Natural killer cell treated with Interleukin-12 subunit alpha and Interleukin-12 subunit beta and Interleukin-15 and Interleukin-18, amount 100 ng/mL, for 72 hours (primary cell): ENCODE measurements around the gene LIX1. TPM values are rescaled to one million over a fixed set of nuclear protein-coding genes. Genes with fewer than 3 reads are reported as not detected.
"Not testable (repeated sequence)": the region's sequence is repeated elsewhere in the genome, so short reads cannot be mapped to it uniquely, and the experiment has no call there.

Experiments used
- ATAC-seq, 2 donors: fragments of 150-1000 bp; cut with Tn5 transposase in 1 of 2; sonication (Bioruptor Pico), chemical (Tn5 transposase) in 1 of 2; 2 replicates each; pipeline ENCODE4 v1.10.0; 2021
- DNase-seq: peaks from one replicate; pipeline ENCODE4 v3.0.0; 2022; ENCODE audit warnings: low spot score
- H3K27ac Mint-ChIP-seq, 2 donors: 1 replicate in 1 of 2; 2 replicates in 1 of 2; pipeline ENCODE4 v1.8.0; 2022; ENCODE audit warnings: mixed read lengths in 2 of 2, mild to moderate bottlenecking in 1 of 2, moderate library complexity in 1 of 2
- H3K27me3 Mint-ChIP-seq, 2 donors: 1 replicate in 1 of 2; 2 replicates in 1 of 2; pipeline ENCODE4 v1.8.0; 2022; ENCODE audit warnings: mixed read lengths in 2 of 2
- H3K36me3 Mint-ChIP-seq: one replicate; pipeline ENCODE4 v1.8.0; 2022; ENCODE audit warnings: mixed read lengths
- H3K4me1 Mint-ChIP-seq, 2 donors: 1 replicate in 1 of 2; 2 replicates in 1 of 2; pipeline ENCODE4 v1.8.0; 2022; ENCODE audit warnings: low read depth in 2 of 2, mixed read lengths in 2 of 2, mild to moderate bottlenecking in 1 of 2
- H3K4me3 Mint-ChIP-seq: one replicate; pipeline ENCODE4 v1.8.0; 2022; ENCODE audit warnings: mixed read lengths
- H3K9me3 Mint-ChIP-seq: 2 replicates; pipeline ENCODE4 v1.8.0; 2022; ENCODE audit warnings: mixed read lengths
- total RNA-seq, 2 donors: library from RNA; stranded (reverse); gene quantifications; one replicate each; pipeline ENCODE4 v1.2.3, GENCODE V29; 2022

LIX1 gene
- total RNA-seq, 2 donors from 2014 or later, result not detected

- no peak overlapping the region for H3K4me3 Mint-ChIP-seq
- peaks cover 0 to 2% of the 10 kb centered on the region in 2 donors for H3K4me1 Mint-ChIP-seq
- no peaks in the 10 kb centered on the region for H3K9me3 Mint-ChIP-seq
- no peaks in the 10 kb centered on the region for H3K27me3 Mint-ChIP-seq
- ATAC-seq (no peak), DNase-seq (no peak)
- peaks cover 13% of the 10 kb centered on the region for H3K36me3 Mint-ChIP-seq
- no peak overlapping the region for H3K27ac Mint-ChIP-seq
Observed at GRCh38 chr5:97163790-97164285, 21.4 kb upstream of the LIX1 start.

GRCh38 chr5:97163360-97163764 lies 21.0 kb upstream of the LIX1 start:
- Mint-ChIP-seq H3K27me3 (no peaks in the 10 kb centered on the region), H3K36me3 (peaks cover 18% of the 10 kb centered on the region), H3K4me1 (peaks cover 0 to 2% of the 10 kb centered on the region in 2 donors), H3K4me3 (no peak overlapping the region), H3K27ac (no peak overlapping the region), H3K9me3 (no peaks in the 10 kb centered on the region)
- ATAC-seq (no peak), DNase-seq (no peak)

- peaks cover 0 to 2% of the 10 kb centered on the region in 2 donors for H3K4me1 Mint-ChIP-seq
- peaks cover 1 to 7% of the 10 kb centered on the region in 2 donors for H3K27me3 Mint-ChIP-seq
- DNase-seq (no peak), ATAC-seq (no peak)
- H3K27ac Mint-ChIP-seq, result no peak overlapping the region
- H3K9me3 Mint-ChIP-seq, result peaks cover 9% of the 10 kb centered on the region
- H3K4me3 Mint-ChIP-seq, result no peak overlapping the region
- H3K36me3 Mint-ChIP-seq, result peaks cover 25% of the 10 kb centered on the region
Observed at GRCh38 chr5:97162045-97162444, 19.6 kb upstream of the LIX1 start.

- Mint-ChIP-seq H3K27me3 (peaks cover 9 to 16% of the 10 kb centered on the region in 2 donors), H3K4me3 (no peak overlapping the region), H3K27ac (no peak overlapping the region), H3K36me3 (peaks cover 30% of the 10 kb centered on the region), H3K9me3 (peaks cover 9% of the 10 kb centered on the region), H3K4me1 (no peaks in the 10 kb centered on the region)
- DNase-seq, result no peak
- ATAC-seq, result no peak
Observed at GRCh38 chr5:97157689-97158088, 15.3 kb upstream of the LIX1 start.

GRCh38 chr5:97151370-97151769 lies 9.0 kb upstream of the LIX1 start:
- Mint-ChIP-seq H3K27ac (no peak overlapping the region), H3K9me3 (no peaks in the 10 kb centered on the region), H3K36me3 (no peaks in the 10 kb centered on the region), H3K4me1 (no peaks in the 10 kb centered on the region), H3K4me3 (no peak overlapping the region), H3K27me3 (peaks cover 0 to 8% of the 10 kb centered on the region in 2 donors)
- no peak for DNase-seq
- ATAC-seq, result no peak

- Mint-ChIP-seq H3K27ac (no peak overlapping the region), H3K27me3 (peaks cover 0 to 2% of the 10 kb centered on the region in 2 donors), H3K4me3 (no peak overlapping the region), H3K9me3 (no peaks in the 10 kb centered on the region), H3K36me3 (no peaks in the 10 kb centered on the region), H3K4me1 (no peaks in the 10 kb centered on the region)
- no peak for ATAC-seq
- DNase-seq, result no peak
Observed at GRCh38 chr5:97150401-97150800, 8.0 kb upstream of the LIX1 start.

GRCh38 chr5:97149709-97150108 lies 7.3 kb upstream of the LIX1 start:
- ATAC-seq (no peak), DNase-seq (no peak)
- Mint-ChIP-seq H3K27ac (no peak overlapping the region), H3K36me3 (no peaks in the 10 kb centered on the region), H3K4me1 (no peaks in the 10 kb centered on the region), H3K4me3 (no peak overlapping the region), H3K27me3 (no peaks in the 10 kb centered on the region), H3K9me3 (no peaks in the 10 kb centered on the region)

- H3K36me3 Mint-ChIP-seq, result no peaks in the 10 kb centered on the region
- ATAC-seq (no peak), DNase-seq (no peak)
- no peaks in the 10 kb centered on the region for H3K4me1 Mint-ChIP-seq
- H3K4me3 Mint-ChIP-seq, result no peak overlapping the region
- no peak overlapping the region for H3K27ac Mint-ChIP-seq
- no peaks in the 10 kb centered on the region for H3K9me3 Mint-ChIP-seq
- no peaks in the 10 kb centered on the region for H3K27me3 Mint-ChIP-seq
Observed at GRCh38 chr5:97148288-97148687, 5.9 kb upstream of the LIX1 start.

GRCh38 chr5:97143704-97144103 lies 1.3 kb upstream of the LIX1 start:
- Mint-ChIP-seq H3K27ac (no peak overlapping the region), H3K4me1 (no peaks in the 10 kb centered on the region), H3K9me3 (no peaks in the 10 kb centered on the region), H3K27me3 (peaks cover 12 to 13% of the 10 kb centered on the region in 2 donors), H3K36me3 (no peaks in the 10 kb centered on the region), H3K4me3 (no peak overlapping the region)
- no peak for ATAC-seq
- no peak for DNase-seq

GRCh38 chr5:97141539-97141938 lies 872 bp downstream of the LIX1 start:
- Mint-ChIP-seq H3K27me3 (peaks cover 15 to 17% of the 10 kb centered on the region in 2 donors), H3K36me3 (no peaks in the 10 kb centered on the region), H3K4me3 (no peak overlapping the region), H3K27ac (no peak overlapping the region), H3K4me1 (no peaks in the 10 kb centered on the region), H3K9me3 (no peaks in the 10 kb centered on the region)
- DNase-seq, result no peak
- ATAC-seq, result no peak

- H3K36me3 Mint-ChIP-seq, result no peaks in the 10 kb centered on the region
- no peaks in the 10 kb centered on the region for H3K9me3 Mint-ChIP-seq
- DNase-seq (no peak), ATAC-seq (no peak)
- peaks cover under 1 to 4% of the 10 kb centered on the region in 2 donors for H3K4me1 Mint-ChIP-seq
- H3K4me3 Mint-ChIP-seq, result no peak overlapping the region
- H3K27me3 Mint-ChIP-seq, result peaks cover 16 to 17% of the 10 kb centered on the region in 2 donors
- no peak overlapping the region for H3K27ac Mint-ChIP-seq
Observed at GRCh38 chr5:97141031-97141430, 1.4 kb downstream of the LIX1 start.

GRCh38 chr5:97140250-97140649 lies 2.2 kb downstream of the LIX1 start:
- not testable (repeated sequence) for H3K4me1 Mint-ChIP-seq, H3K9me3 Mint-ChIP-seq, H3K36me3 Mint-ChIP-seq, ATAC-seq, H3K4me3 Mint-ChIP-seq, DNase-seq
- H3K27ac Mint-ChIP-seq, result peak overlapping the region in 1 of 2 donors; percentile 56
- peaks cover 17 to 18% of the 10 kb centered on the region in 2 donors for H3K27me3 Mint-ChIP-seq

- H3K4me1 Mint-ChIP-seq, result peaks cover 5 to 22% of the 10 kb centered on the region in 2 donors
- peak overlapping the region in 1 of 2 donors; percentile 51 for H3K27ac Mint-ChIP-seq
- H3K36me3 Mint-ChIP-seq, result no peaks in the 10 kb centered on the region
- no peak for DNase-seq
- H3K9me3 Mint-ChIP-seq, result no peaks in the 10 kb centered on the region
- peaks cover 20 to 25% of the 10 kb centered on the region in 2 donors for H3K27me3 Mint-ChIP-seq
- no peak for ATAC-seq
- peak overlapping the region; percentile 62 for H3K4me3 Mint-ChIP-seq
Observed at GRCh38 chr5:97136475-97136874, 5.9 kb downstream of the LIX1 start.

- no peak for DNase-seq
- ATAC-seq, result peak; percentile 66 to 96
- peaks cover 24 to 30% of the 10 kb centered on the region in 2 donors for H3K27me3 Mint-ChIP-seq
- no peaks in the 10 kb centered on the region for H3K36me3 Mint-ChIP-seq
- H3K27ac Mint-ChIP-seq, result peak overlapping the region in 1 of 2 donors; percentile 51
- peak overlapping the region; percentile 62 for H3K4me3 Mint-ChIP-seq
- H3K9me3 Mint-ChIP-seq, result no peaks in the 10 kb centered on the region
- H3K4me1 Mint-ChIP-seq, result peaks cover 5 to 22% of the 10 kb centered on the region in 2 donors
Observed at GRCh38 chr5:97135868-97136267, 6.5 kb downstream of the LIX1 start.

- peaks cover 17 to 27% of the 10 kb centered on the region in 2 donors for H3K27me3 Mint-ChIP-seq
- no peaks in the 10 kb centered on the region for H3K9me3 Mint-ChIP-seq
- H3K4me3 Mint-ChIP-seq, result no peak overlapping the region
- H3K36me3 Mint-ChIP-seq, result no peaks in the 10 kb centered on the region
- ATAC-seq (no peak), DNase-seq (no peak)
- no peak overlapping the region for H3K27ac Mint-ChIP-seq
- H3K4me1 Mint-ChIP-seq, result peaks cover 5 to 22% of the 10 kb centered on the region in 2 donors
Observed at GRCh38 chr5:97134634-97135033, 7.8 kb downstream of the LIX1 start.
